OCI-LY7 (cell line): ENCODE results near the gene TRIM39. TPM values are rescaled to one million over a fixed set of nuclear protein-coding genes. Genes with fewer than 3 reads are reported as not detected.

ENCODE experiments used
- BruUV-seq: library from RNA; stranded (reverse); fragments of 400-500 nt; replicated peaks from 2 replicates; lab custom pipeline; 2021; lab: Mats Ljungman, UMichigan
- CTCF ChIA-PET: fragments of 300-600 bp; sonication (Branson Sonifier 250); formaldehyde crosslinking; loops from one replicate; lab custom pipeline; 2022; ENCODE audit warnings: antibody characterized with exemption; ENCODE audit not compliant: unreplicated experiment; lab: Charles Lee
- POLR2A ChIA-PET: fragments of 300-600 bp; sonication (Branson Sonifier 250); formaldehyde crosslinking; loops from one replicate; lab custom pipeline; 2022; ENCODE audit warnings: antibody characterized with exemption; lab: Charles Lee
- DNase-seq: peaks from one replicate; pipeline ENCODE4 v3.0.0-alpha.2; 2015; ENCODE audit warnings: low spot score
- H2AFZ ChIP-seq: fragments of 200-600 bp; sonication (generic), shearing (Covaris generic); 2 replicates; pipeline ENCODE4 v1.6.1; 2014; ENCODE audit warnings: mild to moderate bottlenecking, antibody characterized with exemption, low read length, moderate library complexity
- H3K27ac ChIP-seq: fragments of 200-600 bp; sonication (generic); 2 replicates; pipeline ENCODE4 v1.5.1; 2014; ENCODE audit warnings: mixed run types, low read depth, mild to moderate bottlenecking, moderate library complexity, low read length, inconsistent platforms; ENCODE audit not compliant: poor library complexity, severe bottlenecking
- H3K36me3 ChIP-seq: fragments of 200-600 bp; sonication (generic); 2 replicates; pipeline ENCODE4 v1.6.1; 2014; ENCODE audit warnings: mild to moderate bottlenecking, antibody characterized with exemption, low read length, moderate library complexity, mixed read lengths; ENCODE audit not compliant: insufficient read depth
- H3K4me1 ChIP-seq: fragments of 200-600 bp; sonication (generic); 2 replicates; pipeline ENCODE4 v1.5.1; 2014; ENCODE audit warnings: mild to moderate bottlenecking, low read length; ENCODE audit not compliant: insufficient read depth, poor library complexity, severe bottlenecking
- H3K4me2 ChIP-seq: fragments of 200-600 bp; sonication (generic); 2 replicates; pipeline ENCODE4 v1.6.1; 2014; ENCODE audit warnings: mild to moderate bottlenecking, low read length
- H3K4me3 ChIP-seq: fragments of 200-600 bp; sonication (generic); 2 replicates; pipeline ENCODE4 v1.5.1; 2014; ENCODE audit warnings: mild to moderate bottlenecking, low read depth, low read length; ENCODE audit not compliant: poor library complexity, severe bottlenecking
- H3K79me2 ChIP-seq: fragments of 200-600 bp; sonication (generic); 2 replicates; pipeline ENCODE4 v1.6.1; 2016; ENCODE audit warnings: low read depth, mild to moderate bottlenecking, low read length, moderate library complexity, mixed read lengths; ENCODE audit not compliant: insufficient read depth
- H3K9me2 ChIP-seq: fragments of 200-600 bp; sonication (generic); 2 replicates; pipeline ENCODE4 v1.6.1; 2016; ENCODE audit warnings: mild to moderate bottlenecking, low read length, mixed read lengths; ENCODE audit not compliant: insufficient read depth
- H3K9me3 ChIP-seq: fragments of 200-600 bp; sonication (generic); 2 replicates; pipeline ENCODE4 v1.6.1; 2014; ENCODE audit warnings: mild to moderate bottlenecking, mixed run types, low read length, mixed read lengths
- H4K20me1 ChIP-seq: fragments of 200-600 bp; sonication (generic); 2 replicates; pipeline ENCODE4 v1.6.1; 2014; ENCODE audit warnings: mild to moderate bottlenecking, antibody characterized with exemption, low read length, moderate library complexity, mixed read lengths; ENCODE audit not compliant: insufficient read depth
- EZH2phosphoT487 ChIP-seq: fragments of 200-600 bp; sonication (generic); IDR thresholded peaks from 2 replicates; pipeline ENCODE4 v1.6.1; 2018; ENCODE audit warnings: low read depth, borderline replicate concordance, mild to moderate bottlenecking, mixed run types, antibody characterized with exemption, low read length, moderate library complexity, mixed read lengths
- intact Hi-C: fragments of 100-400 bp; cut with micrococcal nuclease; formaldehyde crosslinking; loops from one replicate; pipeline ENCODE4 v1.10.0; 2022; ENCODE audit not compliant: unreplicated experiment
- total RNA-seq, 2 experiments: library from RNA; depleted of rRNA in 1 of 2; stranded (reverse); fragments of >200 nt in 1 of 2; shearing (Covaris generic) in 1 of 2; gene quantifications; 2 replicates each; pipeline ENCODE4 v1.2.3, GENCODE V29; 2014 to 2022
- TF ChIP-seq, protein P1 (sequence below): fragments of 200-600 bp; sonication (generic); conservative IDR thresholded peaks from 2 replicates; pipeline ENCODE4 v1.5.1; 2014; ENCODE audit warnings: mild to moderate bottlenecking, antibody characterized with exemption, low read length, moderate library complexity, mixed read lengths

TRIM39 gene
- total RNA-seq, 2 experiments from 2014 or later = 11.4 to 17.0 TPM

DNA sequence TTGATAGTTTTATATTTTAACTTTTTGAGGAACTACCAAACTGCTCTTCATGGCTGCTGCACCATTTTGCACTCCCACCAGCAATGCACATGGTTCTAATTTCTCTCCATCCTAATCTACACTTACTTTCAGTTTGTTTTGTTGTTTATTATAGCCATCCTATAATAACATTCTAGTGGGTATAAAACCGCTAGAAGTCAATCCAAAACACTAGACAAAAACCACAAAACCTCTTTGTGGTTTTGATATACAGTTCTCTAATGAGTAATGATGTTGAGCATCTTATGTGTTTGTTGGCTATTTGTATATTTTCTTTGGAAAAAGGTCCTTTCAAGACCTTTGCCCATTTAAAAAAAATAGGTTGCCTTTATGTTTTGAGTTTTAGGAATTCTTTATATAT, 23.8 kb downstream of the TRIM39 start:
- Histone ChIP-seq H3K79me2 (peaks cover 7% of the 10 kb centered on the region; the same call in 1 of the 2 replicates), H3K27ac (no peak overlapping the region), H2AFZ (no peak overlapping the region), H3K4me3 (no peak overlapping the region), H3K4me1 (peaks cover 29% of the 10 kb centered on the region), H3K36me3 (peaks cover 13% of the 10 kb centered on the region), H4K20me1 (no peaks in the 10 kb centered on the region), H3K4me2 (peak overlapping the region; percentile 12; the same call in 1 of the 2 replicates), H3K9me3 (no peaks in the 10 kb centered on the region), H3K9me2 (no peaks in the 10 kb centered on the region)
- intact Hi-C loops = loop anchor here (5.0 kb wide), 1 partner anchor 598 kb away; no protein-coding TSS in a partner anchor
- no peak for DNase-seq
- ChIA-PET CTCF (interaction anchor here (0.6 kb wide), 1 partner anchor 702 kb away, joined by 3 read pairs; no protein-coding TSS in a partner anchor), POLR2A (interaction anchor here (0.8 to 1.0 kb wide), 2 partner anchors 34 to 44 kb away, joined by 3 read pairs; no protein-coding TSS in a partner anchor)
- no TSS peak for BruUV-seq
- no peak for TF ChIP-seq EZH2phosphoT487
- TF ChIP-seq, protein P1, sequence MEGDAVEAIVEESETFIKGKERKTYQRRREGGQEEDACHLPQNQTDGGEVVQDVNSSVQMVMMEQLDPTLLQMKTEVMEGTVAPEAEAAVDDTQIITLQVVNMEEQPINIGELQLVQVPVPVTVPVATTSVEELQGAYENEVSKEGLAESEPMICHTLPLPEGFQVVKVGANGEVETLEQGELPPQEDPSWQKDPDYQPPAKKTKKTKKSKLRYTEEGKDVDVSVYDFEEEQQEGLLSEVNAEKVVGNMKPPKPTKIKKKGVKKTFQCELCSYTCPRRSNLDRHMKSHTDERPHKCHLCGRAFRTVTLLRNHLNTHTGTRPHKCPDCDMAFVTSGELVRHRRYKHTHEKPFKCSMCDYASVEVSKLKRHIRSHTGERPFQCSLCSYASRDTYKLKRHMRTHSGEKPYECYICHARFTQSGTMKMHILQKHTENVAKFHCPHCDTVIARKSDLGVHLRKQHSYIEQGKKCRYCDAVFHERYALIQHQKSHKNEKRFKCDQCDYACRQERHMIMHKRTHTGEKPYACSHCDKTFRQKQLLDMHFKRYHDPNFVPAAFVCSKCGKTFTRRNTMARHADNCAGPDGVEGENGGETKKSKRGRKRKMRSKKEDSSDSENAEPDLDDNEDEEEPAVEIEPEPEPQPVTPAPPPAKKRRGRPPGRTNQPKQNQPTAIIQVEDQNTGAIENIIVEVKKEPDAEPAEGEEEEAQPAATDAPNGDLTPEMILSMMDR = no peak

DNA sequence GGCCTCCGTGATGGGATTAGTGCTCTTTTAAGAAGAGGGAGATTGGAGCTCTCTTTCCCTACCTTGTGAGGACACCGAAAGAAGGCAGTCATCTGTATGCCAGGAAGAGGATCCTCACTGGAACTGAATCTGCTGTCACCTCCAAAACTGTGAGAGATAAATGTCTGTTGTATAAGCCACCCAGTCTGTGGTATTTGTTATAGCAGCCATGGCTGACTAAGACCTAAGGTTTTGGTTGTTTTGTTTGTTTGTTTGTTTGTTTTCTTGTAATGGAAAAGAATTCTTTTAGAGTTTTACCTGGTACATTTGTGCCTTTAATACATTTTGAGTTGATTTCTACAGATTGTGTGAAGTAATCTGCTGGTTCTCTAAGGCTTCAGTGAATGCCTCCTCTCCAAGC, 25.8 kb downstream of the TRIM39 start:
- H3K4me2 ChIP-seq = no peak overlapping the region
- no peak overlapping the region for H2AFZ ChIP-seq
- no peaks in the 10 kb centered on the region for H3K36me3 ChIP-seq
- TF ChIP-seq EZH2phosphoT487 = no peak
- TF ChIP-seq, protein P1 = no peak
- no peak overlapping the region for H3K27ac ChIP-seq
- POLR2A ChIA-PET = no interaction called here
- H3K79me2 ChIP-seq = no peaks in the 10 kb centered on the region
- no TSS peak for BruUV-seq
- H3K9me3 ChIP-seq = no peaks in the 10 kb centered on the region
- 0 out of 2 replicates have a peak, but pooled peaks cover 4% of the 10 kb centered on the region for H4K20me1 ChIP-seq
- no peak overlapping the region for H3K4me3 ChIP-seq
- intact Hi-C loops = loop anchor here (5.0 kb wide), 1 partner anchor 600 kb away; no protein-coding TSS in a partner anchor
- peaks cover 19% of the 10 kb centered on the region for H3K4me1 ChIP-seq
- no peaks in the 10 kb centered on the region for H3K9me2 ChIP-seq
- DNase-seq = no peak
- CTCF ChIA-PET = no interaction called here

DNA sequence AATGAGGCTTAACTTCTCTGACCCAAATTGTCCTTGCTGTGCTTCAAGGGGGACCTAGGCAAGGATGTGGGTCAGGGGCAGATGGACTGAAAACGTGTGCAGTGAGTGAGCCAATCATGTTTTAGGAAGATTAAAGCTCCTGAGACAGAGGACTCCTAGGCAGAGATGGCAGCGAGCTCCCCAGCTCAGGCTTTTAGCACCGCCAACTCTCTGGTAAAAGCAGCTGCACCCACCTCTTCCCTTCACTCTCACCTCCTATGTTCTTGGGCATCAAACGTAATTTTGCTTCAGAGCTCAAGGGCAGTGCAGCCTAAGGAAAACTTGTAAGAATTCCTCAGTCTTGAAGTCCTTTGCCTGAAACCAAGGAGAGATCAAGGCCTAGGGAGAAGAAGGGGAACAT, 28.6 kb downstream of the TRIM39 start:
- no peaks in the 10 kb centered on the region for H3K9me3 ChIP-seq
- H3K36me3 ChIP-seq = no peaks in the 10 kb centered on the region
- peaks cover 4% of the 10 kb centered on the region for H3K4me1 ChIP-seq
- 0 out of 2 replicates have a peak, but pooled peaks cover 4% of the 10 kb centered on the region for H4K20me1 ChIP-seq
- no peak overlapping the region for H2AFZ ChIP-seq
- CTCF ChIA-PET = no interaction called here
- intact Hi-C loops = no loop called here
- H3K4me2 ChIP-seq = no peak overlapping the region
- H3K27ac ChIP-seq = no peak overlapping the region
- H3K4me3 ChIP-seq = no peak overlapping the region
- no peaks in the 10 kb centered on the region for H3K79me2 ChIP-seq
- H3K9me2 ChIP-seq = no peaks in the 10 kb centered on the region
- POLR2A ChIA-PET = no interaction called here
- no TSS peak for BruUV-seq
- TF ChIP-seq EZH2phosphoT487 = no peak
- TF ChIP-seq, protein P1 = no peak
- DNase-seq = no peak
